GM21529 (cell line): ENCODE results near the gene CCDC167.

Experiments
- ATAC-seq: cut with Tn5 transposase; IDR thresholded peaks from one replicate; pipeline ENCODE4 v1.9.1; 2021; ENCODE audit not compliant: unreplicated experiment

CCDC167 gene

DNA sequence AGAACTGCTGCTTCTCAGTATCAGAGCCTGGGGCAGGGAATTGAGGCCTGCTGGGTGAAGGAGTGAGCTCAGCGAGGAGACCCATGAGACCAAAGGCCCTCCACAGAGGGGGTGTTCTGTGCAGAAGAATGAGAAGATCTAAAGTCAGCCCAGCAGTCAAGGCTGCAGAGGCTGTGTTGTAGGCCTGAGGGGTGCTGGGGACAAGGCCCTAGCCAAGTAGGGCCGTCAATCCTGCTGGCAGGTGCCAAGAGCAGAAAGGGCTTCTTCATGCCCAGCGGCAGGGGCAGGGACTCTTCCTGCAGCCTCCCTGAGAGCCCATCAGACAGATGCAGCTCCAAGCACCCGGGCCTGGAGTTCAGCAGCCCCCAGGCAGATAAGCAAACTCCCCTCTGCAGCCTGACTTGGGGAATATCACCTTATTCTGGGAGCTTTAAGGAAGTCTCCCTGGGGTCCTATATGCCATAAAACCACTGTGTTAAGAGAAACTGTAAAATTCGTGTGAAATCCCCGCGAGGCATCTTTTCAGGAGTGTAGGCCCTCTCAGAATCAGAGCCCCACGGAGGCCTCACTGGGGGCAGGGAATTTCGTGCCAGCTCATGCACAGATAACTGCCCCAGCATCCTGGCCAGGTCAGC lies 9.0 kb downstream of the CCDC167 start:
- ATAC-seq: no peak

GRCh38 chr6:37489697-37490336 lies 9.9 kb downstream of the CCDC167 start:
- no peak for ATAC-seq

DNA sequence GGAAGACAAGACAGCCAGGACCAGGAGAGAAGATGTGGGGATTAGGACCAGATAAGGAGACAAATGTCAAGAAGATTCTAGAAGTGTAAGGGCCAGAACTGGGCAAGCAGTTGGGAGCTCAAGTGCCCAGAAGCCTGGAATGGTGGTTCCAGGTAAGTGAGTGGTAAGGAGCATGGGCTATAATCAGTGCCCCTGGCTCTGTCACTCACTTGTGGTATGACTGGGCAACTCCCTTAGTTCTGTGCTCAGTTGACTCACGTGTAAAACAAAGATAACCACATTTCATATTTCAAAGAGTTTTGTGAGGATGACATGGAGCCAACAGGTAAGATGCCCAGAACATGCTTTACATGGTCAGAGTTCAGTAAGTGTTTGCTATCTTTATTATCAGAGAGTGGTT lies 11.2 kb downstream of the CCDC167 start:
- no peak for ATAC-seq

DNA sequence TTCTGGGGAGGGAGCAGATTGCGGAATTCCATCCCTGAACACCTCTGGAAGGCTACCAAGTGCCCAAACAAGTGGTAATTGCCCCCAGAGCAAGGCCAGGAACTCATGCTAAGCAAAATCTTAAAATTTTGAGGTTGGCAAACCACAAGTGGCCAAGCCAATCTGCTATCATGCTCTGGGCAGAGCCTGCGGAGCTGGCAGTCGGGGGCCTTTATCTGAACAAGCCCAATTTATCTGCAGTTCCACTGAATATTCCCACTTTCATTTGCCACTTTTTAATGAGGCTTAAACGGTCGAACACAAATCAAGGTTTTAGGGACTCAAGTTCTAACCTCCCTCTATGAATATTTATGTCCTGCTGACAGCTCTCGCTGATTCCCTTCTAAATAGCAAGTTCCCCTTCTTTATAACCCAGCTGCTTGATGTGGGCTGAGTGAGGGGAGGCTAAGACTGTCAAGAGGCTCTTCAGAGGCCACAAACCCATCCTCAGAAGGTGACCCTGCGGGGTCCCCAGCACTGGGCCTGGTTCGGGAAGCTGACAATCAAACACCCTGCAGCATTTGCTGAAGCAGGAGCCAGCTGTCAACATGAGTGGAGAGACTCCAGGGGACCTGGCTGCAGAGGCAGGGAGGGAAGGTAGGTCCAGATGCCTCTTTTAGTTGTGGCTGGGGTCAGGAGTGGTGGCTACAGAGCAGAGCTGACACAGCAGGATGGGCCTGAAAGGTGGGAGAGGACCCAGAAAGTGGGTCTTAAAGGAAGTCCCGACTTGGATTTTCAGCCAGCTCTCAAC lies 11.9 kb downstream of the CCDC167 start:
- ATAC-seq: no peak

- no peak for ATAC-seq
These were observed 13.4 kb downstream of the CCDC167 start for GRCh38 chr6:37486121-37486839.

- no peak for ATAC-seq
These were observed 14.4 kb downstream of the CCDC167 start for GRCh38 chr6:37485291-37485702.

DNA sequence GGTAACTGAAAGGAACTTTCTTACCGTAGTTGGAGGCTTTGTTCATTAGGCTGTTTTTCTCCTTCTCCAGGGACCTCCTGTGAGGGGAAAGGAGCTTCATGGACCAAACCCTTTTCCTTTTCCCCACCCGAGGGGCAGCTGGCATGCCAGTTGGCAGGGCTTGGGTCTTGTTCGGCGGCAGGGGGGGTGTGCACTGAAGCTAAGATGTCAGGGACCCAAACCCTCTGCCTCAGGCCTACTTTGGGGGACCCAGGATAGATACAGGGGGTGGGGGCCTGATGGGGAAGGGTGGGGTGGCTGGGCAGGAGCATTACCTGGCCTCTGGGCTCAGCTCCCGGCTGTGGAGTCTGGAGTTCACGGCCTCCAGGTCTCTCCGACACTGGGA lies 14.9 kb downstream of the CCDC167 start:
- no peak for ATAC-seq

DNA sequence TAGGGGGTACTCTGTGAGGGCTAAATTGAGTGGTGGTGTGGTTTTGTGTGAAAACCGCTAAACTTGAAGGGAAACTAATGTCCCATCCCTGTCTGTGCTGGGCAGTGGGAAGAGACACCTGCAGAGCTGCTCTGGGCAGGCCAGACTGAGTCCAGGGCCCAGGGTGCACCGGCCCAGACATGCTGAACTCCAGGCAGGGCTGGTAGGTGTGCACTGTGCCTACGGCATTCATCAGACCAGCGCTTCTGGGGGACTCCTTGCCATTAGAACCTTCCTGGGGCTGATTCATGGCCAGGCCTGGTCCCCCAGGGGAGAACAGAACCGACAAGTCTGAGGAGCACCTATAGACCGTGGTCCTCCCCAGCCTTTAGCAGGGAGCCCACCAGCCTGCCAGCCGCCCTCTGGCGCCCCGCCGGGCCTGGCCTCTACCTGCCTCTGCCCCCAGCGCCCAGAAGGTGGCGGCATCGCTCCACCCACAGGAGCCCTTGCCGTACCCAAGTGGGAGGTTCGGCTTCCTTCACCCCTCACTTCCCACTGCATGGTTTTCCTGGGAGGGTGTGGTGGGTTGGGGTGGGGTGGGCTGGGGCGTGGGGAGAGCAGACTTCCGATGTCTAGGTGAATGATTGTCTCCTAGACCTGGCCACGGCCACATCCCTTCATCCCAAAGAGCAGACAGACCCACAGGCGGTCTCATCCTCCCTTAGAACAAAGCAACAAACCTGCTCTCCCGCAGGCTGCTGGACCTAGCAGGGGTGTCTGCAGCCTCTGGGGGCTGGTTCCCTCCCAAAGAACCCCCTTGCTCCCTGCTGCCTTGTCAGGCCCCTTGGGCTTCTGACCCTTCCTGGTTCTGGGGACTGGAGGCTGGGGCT lies 15.5 kb downstream of the CCDC167 start:
- no peak for ATAC-seq

DNA sequence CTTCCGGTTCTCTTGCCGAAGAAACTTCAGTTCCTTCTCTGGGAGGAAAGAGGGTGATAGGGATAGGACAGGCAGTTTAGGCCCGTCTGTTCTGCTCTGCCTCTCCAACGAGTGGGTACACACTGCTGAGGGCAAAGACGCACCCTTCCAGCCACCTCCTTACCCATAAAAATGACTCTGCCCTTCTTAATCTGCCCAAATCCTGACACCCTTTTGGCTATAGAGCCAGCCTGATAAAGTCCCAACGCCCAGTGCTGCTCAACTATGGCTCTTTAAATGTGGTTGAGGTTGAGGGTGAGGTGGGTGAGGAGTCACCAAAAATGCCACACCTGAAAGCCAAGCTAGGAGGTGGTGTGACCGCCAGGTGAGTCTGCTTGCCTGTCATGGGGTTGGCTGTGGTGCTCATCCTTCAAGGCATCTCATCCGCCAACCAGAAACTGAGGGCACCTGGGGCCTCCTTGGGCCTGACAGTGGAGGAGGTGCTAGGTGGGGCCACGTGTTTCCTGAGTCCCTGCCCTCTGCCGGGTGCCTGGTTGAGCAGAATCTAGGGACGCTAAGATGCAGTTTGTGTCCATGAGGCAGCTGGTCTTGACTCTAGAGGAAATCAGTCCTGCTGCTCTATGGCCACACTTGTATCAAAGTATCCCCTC lies 16.3 kb downstream of the CCDC167 start:
- no peak for ATAC-seq

DNA sequence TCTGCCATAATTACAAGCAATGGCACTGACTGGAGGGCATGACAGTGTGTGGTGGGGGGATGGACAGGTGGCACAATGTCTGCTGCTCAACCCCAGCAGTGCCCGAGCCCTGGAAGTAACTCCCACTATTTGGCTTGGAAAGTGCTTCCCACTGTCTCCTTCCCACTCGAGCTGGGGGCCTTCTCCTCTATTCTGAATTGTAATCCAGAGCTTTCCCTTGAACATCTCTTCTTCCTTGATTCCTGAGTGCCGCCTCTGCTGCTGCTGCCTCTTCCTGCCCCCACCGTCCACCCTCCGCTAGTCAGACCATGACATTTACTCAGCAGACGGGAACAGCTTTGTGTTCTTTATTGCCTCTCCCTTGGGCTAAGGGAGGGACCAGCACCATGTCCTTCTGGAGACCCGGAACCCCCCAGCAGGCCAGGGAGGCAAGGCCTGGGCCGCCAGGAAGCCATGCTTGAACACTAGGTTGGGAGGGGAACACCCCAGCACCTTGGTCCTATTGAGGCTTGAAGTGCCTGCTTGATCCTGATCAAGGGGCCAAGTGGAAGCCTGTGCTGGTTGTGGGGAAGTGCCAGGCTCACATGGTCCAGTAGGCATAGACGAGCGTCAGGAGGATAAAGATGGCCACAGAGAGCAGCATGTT lies 17.0 kb downstream of the CCDC167 start:
- no peak for ATAC-seq

GRCh38 chr6:37481711-37482605 lies 17.7 kb downstream of the CCDC167 start:
- no peak for ATAC-seq

GRCh38 chr6:37480951-37481534 lies 18.6 kb downstream of the CCDC167 start:
- no peak for ATAC-seq

- no peak for ATAC-seq
These were observed 19.5 kb downstream of the CCDC167 start for GRCh38 chr6:37480118-37480736.

DNA sequence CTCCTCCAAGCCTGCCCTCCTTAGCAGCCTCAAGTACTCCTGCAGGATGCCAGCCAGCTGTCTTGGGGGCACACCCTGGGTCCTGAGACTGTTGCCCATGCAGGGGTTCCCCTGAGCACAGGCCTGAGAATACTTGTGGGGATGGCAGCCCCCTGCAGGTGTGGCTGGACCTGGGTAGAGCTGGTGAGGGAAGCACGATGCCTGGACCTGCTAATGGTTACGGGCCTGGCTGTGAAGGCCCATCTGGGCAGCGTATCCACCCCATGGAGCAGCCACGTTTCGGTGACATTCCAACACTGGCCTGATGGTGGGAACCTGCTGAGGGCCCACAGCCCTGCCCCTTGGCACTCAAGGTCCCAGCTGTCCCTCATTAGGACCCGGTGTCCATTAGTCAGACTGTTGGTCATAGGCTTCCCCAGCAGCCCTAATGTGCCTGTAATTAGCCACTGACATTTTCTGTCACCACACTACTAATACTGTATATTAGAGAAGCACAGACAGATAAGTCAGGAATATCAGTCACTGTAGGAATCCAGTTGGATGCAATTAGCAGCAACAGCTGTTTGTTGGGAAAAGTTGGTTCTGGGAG lies 20.3 kb downstream of the CCDC167 start:
- no peak for ATAC-seq

- no peak for ATAC-seq
These were observed 20.9 kb downstream of the CCDC167 start for GRCh38 chr6:37478827-37479226.

DNA sequence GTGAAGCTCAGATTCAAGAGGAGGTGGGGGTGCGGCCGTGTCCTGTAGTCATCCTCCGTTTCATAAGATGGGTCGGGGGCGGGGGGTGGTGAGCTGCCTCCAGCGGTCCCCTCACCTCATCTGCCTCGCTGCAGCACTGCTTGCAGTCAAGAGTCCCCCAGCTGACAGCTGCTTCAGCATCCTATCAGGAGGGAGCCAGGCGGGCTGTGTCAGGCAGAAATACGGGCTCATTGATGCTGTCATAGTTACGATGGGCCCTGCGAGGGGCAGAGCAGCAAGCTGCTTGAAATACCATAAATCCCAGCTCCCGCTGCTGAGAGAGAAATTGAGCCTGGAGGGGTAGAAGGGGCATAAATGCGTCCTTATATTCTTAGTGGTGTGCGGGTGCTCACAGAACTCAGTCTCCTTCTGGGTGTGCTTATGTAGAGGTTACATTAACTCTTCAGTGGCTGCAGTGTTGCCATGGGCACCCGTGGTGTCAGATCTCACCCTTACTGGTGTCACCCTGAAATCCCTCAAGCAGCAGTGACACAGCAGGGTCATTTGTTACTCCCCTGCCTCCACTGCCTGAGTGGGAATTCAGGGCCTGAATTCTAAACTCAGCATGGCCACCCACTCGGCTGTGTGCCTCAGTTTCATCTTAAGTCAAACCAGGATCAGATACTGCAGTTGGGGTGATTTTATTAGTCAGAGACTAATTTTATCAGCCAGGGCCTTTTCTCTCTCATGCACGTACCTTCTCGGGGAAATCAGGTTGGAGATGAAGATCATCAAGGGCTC lies 21.8 kb downstream of the CCDC167 start:
- no peak for ATAC-seq

DNA sequence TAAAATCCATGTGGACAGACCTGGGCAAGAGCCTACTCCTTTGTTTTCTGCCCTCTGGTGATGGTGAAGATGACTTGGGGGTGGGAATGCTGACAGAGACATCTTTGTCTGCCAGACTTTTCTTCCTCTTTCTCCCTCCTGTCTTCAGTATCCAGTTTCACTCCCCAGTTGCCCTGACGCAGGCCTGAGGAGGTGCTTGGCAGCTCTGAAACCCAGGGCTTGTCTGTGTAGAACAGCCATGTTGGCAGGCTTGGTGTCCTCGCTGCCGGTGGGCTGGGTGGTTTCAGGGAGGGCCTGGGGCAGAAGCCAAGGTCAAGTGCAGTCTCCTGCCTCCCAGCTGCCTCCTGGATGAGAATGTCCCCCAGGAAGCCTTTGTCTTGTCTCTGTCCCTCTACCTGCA lies 22.5 kb downstream of the CCDC167 start:
- ATAC-seq: no peak
